Measurements from ENCODE around the gene CDK15.

Gene CDK15

DNA sequence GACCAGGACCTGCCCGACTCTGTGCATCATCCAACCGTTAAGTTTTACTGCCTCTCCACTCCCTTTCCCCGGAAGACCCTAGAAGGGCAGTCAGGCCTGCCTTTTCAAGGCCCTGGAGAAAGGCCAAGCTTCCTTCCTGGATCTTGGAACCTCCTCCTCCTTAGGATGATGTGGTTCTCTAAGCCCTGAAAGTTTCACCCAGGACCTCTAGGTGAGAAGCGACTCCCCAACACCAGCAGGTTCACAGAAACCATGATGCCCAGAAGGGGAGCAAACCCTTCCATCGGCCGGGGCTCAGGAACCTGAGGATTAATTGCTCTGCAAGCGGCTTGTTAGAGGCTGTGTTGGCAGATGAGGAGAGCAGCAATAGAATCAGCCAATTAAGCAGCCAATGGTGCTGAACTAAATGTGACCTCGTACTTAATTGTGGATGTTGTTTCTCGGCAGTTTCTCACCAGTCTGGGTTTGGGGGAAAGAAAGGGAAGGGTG is 133.2 kb downstream of the CDK15 start:
- no peak for DNase-seq (ENCODE audit: low read depth)

DNA sequence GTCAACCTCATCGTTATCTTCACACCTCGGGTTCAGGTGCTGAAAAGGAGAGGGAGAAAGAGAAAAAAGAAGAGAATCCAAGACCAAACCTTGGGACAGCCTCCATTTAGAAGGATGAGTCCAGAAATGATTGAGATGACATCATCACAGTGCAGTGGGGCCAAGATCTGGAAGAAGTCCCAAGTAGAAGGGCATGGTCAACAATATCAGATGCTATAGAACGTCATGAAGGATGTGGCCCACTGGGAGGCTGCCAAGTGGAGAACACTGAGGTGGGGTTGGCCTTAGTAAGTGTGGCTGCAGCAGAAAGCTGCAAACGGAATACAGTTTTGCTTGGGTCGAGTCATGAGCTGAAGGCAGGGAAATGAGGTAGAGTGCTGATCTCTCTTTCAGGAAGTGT is 136.2 kb downstream of the CDK15 start:
- DNase-seq (ENCODE audit: low read depth), result no peak

Data from activated T-cell treated with anti-CD3 and anti-CD28 coated beads for 48 hours (primary cell).